Heart right ventricle (tissue), 16 donors: Measurements from ENCODE around the gene PNRC2. TPM values are rescaled to one million over a fixed set of nuclear protein-coding genes. Genes with fewer than 3 reads are reported as not detected.

ENCODE experiments used
- ATAC-seq, 8 donors: fragments of 200-7000 bp; cut with Tn5 transposase; one replicate each; pipeline ENCODE4 v1.9.1; 2020; ENCODE audit warnings: mild to moderate bottlenecking in 8 of 8, moderate library complexity in 8 of 8, moderate number of reproducible peaks in 1 of 8
- DNase-seq, 2 donors: peaks; one replicate each; pipeline ENCODE4 v3.0.0-alpha.2; 2020
- H3K27ac ChIP-seq, 10 donors: fragments of 200-600 bp; sonication (generic) in 2 of 10; one replicate each; pipeline versions ENCODE4 v1.5.0 to v1.8.0; 2020 to 2022; ENCODE audit warnings: mild to moderate bottlenecking in 3 of 10
- H3K27me3 ChIP-seq, 7 donors: fragments of 200-600 bp; one replicate each; pipeline ENCODE4 v1.8.0; 2021 to 2022; ENCODE audit warnings: mild to moderate bottlenecking in 2 of 7
- H3K36me3 ChIP-seq, 9 donors: fragments of 200-600 bp; sonication (generic) in 1 of 9; one replicate each; pipeline versions ENCODE4 v1.5.0 to v1.8.0; 2020 to 2022; ENCODE audit warnings: mild to moderate bottlenecking in 2 of 9
- H3K4me1 ChIP-seq, 9 donors: fragments of 200-600 bp; sonication (generic) in 1 of 9; one replicate each; pipeline versions ENCODE4 v1.5.0 to v1.8.0; 2020 to 2022; ENCODE audit warnings: mild to moderate bottlenecking in 4 of 9
- H3K4me3 ChIP-seq, 10 donors: fragments of 200-600 bp; sonication (generic) in 2 of 10; one replicate each; pipeline versions ENCODE4 v1.5.0 to v1.8.0; 2020 to 2022; ENCODE audit warnings: mild to moderate bottlenecking in 7 of 10, moderate library complexity in 2 of 10
- H3K9me3 ChIP-seq, 11 donors: fragments of 200-600 bp in 10 of 11; sonication (generic) in 2 of 11; one replicate each; pipeline versions ENCODE4 v1.5.0 to v1.8.0; 2013 to 2022; ENCODE audit warnings: mild to moderate bottlenecking in 2 of 11, control low read depth in 1 of 11, moderate library complexity in 1 of 11
- WGBS, 2 donors: extraction: QIAGEN DNeasy Blood & Tissue Kit; methylation state at CpG; one replicate each; pipeline ENCODE4 v1.1.7; 2013; ENCODE audit warnings: inconsistent platforms in 1 of 2; 5-methylcytosine and 5-hydroxymethylcytosine counted together
- intact Hi-C, 10 donors: fragments of 100-400 bp; cut with DNase I; formaldehyde crosslinking; loops; one replicate each; pipeline versions ENCODE4 v1.11.1 to v1.14.2; 2022
- polyA plus RNA-seq, 2 donors: library from polyadenylated mRNA; stranded (reverse); fragments of 200-250 nt; gene quantifications; one replicate each; pipeline ENCODE4 v1.2.3, GENCODE V29; 2013
- total RNA-seq, 10 donors: library from RNA; stranded (reverse); fragmentation: NEBNext Ultra II Directional in 3 of 10; extraction: Animal tissue kit (Norgen Biotek cat#: 25700) in 3 of 10; gene quantifications; one replicate each; pipeline versions ENCODE4 v1.2.1 to v1.2.4, GENCODE V29; 2021 to 2023
- TF ChIP-seq, protein P1 (sequence below), 9 donors: fragments of 200-600 bp; sonication (generic) in 2 of 9; IDR thresholded peaks; one replicate each; pipeline versions ENCODE4 v1.5.0 to v1.8.0; 2021 to 2022; ENCODE audit warnings: antibody characterized with exemption in 9 of 9, mild to moderate bottlenecking in 5 of 9, moderate library complexity in 1 of 9
- donor health status: Arrhythmogenic right ventricular cardiomyopathy.
- donor health status: ischemic (EF 13 %, LVEDD 7.1; RV severe dilation, severe dysfunction).
- donor health status: healthy with polysubstance abuse.
- donor health status: DM: no; HTN: yes; CAD: no.
- donor health status: DM: no; HTN: no; CAD: no.
- donor health status: ischemic (EF 25% LVEDD 6.9; RV normal size, moderate dysfunction).
- donor health status: ischemic (EF 25% LVEDD 5.7; RV mildly dilated, moderate dysfunction).
- donor health status: healthy.
- donor health status: DM: yes; HTN: yes; CAD: no.
- donor health status: Ischemic cardiomyopathy.
- donor health status: ischemic (EF 35%, LVEDD 5.7; RV mildly dilated, moderate dysfunction).
- donor health status: nonischemic (EF 11% LVEDD 7.7; RV severe dilation, severe dysfunction).
- donor health status: DM: yes; HTN: yes; CAD: no.
- donor health status: PGD.
- donor health status: ischemic (EF 29% LVEDD 5.4; RV normal size, mild dysfunction).
- donor health status: nonischemic (EF 23%, LVEDD 6.1; RV moderate dilation, normal function).

PNRC2 gene
- total and polyA plus RNA-seq, 12 donors: 58.4 to 129 (median 83.2) TPM

DNA sequence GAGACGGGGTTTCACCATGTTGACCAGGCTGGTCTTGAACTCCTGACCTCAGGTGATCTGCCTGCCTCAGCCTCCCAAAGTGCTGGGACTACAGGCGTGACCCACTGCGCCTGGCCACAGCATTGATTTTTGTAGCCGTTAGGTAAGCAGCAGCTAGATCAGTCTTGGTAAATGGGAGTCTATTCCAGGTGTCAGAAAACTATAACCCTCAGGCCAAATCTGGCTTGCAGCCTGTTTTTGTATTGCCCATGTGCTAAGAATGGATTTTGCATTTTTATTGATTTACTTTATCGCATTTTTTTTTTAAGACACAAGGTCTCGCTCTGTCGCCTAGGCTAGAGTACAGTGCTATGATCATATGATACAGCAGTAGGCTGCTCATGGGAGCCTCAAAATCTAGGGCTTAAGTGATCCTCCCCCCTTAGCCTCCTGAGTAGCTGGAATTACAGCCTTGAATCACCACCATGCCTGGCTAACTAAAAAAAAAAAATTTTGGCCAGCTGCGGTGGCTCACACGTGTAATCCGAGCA is 37.1 kb downstream of the PNRC2 start:
- no peak overlapping the region for H3K27ac ChIP-seq
- TF ChIP-seq, protein P1, sequence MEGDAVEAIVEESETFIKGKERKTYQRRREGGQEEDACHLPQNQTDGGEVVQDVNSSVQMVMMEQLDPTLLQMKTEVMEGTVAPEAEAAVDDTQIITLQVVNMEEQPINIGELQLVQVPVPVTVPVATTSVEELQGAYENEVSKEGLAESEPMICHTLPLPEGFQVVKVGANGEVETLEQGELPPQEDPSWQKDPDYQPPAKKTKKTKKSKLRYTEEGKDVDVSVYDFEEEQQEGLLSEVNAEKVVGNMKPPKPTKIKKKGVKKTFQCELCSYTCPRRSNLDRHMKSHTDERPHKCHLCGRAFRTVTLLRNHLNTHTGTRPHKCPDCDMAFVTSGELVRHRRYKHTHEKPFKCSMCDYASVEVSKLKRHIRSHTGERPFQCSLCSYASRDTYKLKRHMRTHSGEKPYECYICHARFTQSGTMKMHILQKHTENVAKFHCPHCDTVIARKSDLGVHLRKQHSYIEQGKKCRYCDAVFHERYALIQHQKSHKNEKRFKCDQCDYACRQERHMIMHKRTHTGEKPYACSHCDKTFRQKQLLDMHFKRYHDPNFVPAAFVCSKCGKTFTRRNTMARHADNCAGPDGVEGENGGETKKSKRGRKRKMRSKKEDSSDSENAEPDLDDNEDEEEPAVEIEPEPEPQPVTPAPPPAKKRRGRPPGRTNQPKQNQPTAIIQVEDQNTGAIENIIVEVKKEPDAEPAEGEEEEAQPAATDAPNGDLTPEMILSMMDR (IDR thresholded peaks at IDR 0.05): no peak
- no peak for DNase-seq

DNA sequence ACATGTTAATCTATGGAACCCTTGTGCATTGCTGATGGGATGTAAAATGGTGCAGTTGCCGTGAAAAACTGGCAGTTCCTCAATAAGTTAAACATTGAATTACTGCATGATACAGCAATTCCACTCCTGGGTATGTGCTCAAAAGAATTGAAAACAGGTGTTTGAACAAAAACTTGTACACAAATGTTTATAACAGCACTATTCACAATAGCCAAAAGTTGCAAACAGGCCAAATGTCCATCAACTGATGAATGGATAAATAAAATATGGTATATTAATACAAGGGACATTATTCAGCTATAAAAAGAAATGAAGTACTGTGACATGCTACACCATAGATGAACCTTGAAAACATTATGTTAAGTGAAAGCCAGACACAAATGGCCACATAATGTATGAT is 38.2 kb downstream of the PNRC2 start:
- Histone ChIP-seq H3K4me3 (no peak overlapping the region), H3K36me3 (no peaks in the 10 kb centered on the region), H3K4me1 (no peaks in the 10 kb centered on the region), H3K27me3 (no peaks in the 10 kb centered on the region), H3K27ac (no peak overlapping the region), H3K9me3 (no peaks in the 10 kb centered on the region)
- DNase-seq (no peak), ATAC-seq (no peak)
- intact Hi-C loops: no loop called here
- TF ChIP-seq, protein P1 (IDR thresholded peaks at IDR 0.05): no peak
- 63 to 90% methylated on average over 1 of the region's 1 CpG for WGBS, 2 donors

More for the DNA sequence above, 37.1 kb downstream of the PNRC2 start:
- WGBS, 2 donors: 94 to 96% methylated on average over 10 of the region's 10 CpGs
- Histone ChIP-seq H3K4me1 (no peaks in the 10 kb centered on the region), H3K36me3 (no peaks in the 10 kb centered on the region), H3K4me3 (no peak overlapping the region), H3K9me3 (no peaks in the 10 kb centered on the region), H3K27me3 (no peaks in the 10 kb centered on the region)
- intact Hi-C loops: no loop called here
- ATAC-seq: no peak

DNA sequence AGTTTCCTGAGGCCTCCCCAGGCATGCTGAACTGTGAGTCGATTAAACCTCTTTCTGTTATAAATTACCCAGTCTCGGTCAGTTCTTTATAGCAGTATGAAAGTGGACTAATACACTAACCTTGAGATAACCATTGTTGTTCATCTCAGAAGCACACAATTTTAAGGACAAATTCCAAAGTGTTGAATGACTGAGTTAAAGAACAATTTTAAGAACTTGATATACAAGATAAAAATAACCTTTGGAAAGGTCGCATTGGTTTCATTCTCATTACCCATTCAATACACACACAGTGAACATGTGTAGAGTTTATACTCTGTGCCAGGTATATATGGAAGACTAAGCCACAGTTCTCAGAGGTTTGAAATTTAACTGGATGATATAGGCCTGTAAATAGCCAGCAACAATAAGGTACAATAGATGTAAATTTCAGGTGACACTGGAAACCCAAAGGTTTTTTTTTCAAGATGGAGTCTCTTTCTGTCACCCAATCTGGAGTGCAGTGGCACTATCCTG is 39.6 kb downstream of the PNRC2 start:
- H3K27ac ChIP-seq: no peak overlapping the region
- DNase-seq (no peak), ATAC-seq (no peak)
- intact Hi-C loops: no loop called here
- no peak overlapping the region for H3K4me3 ChIP-seq
- TF ChIP-seq, protein P1 (IDR thresholded peaks at IDR 0.05): no peak
- no peaks in the 10 kb centered on the region for H3K4me1 ChIP-seq
- no peaks in the 10 kb centered on the region for H3K36me3 ChIP-seq
- WGBS, 2 donors: 67 to 71% methylated on average over 3 of the region's 3 CpGs
- H3K9me3 ChIP-seq: no peaks in the 10 kb centered on the region
- no peaks in the 10 kb centered on the region for H3K27me3 ChIP-seq

DNA sequence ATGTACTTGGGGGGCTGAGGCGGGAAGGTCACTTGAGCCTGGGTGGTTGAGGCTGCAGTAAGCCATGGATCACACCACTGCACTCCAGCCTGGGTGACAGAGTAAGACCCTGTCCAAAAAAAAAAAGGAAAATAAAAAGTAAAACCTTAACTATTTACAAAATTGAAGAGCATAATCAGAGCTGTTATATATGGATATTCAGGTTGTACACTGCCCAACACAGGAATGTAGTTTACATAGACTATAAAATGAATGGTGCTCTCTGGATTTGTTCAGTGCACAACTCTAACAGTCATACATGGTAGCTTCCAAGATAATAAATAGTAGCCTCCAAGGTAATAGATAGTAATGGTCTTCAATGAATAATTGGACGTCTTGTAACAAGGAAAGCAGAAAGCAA is 43.1 kb downstream of the PNRC2 start:
- DNase-seq (no peak), ATAC-seq (no peak)
- intact Hi-C loops: no loop called here
- peaks cover 0 to 5% (median 1%) of the 10 kb centered on the region in 9 donors for H3K4me1 ChIP-seq
- TF ChIP-seq, protein P1 (IDR thresholded peaks at IDR 0.05): no peak
- H3K9me3 ChIP-seq: peaks cover 0 to 10% (median 0%) of the 10 kb centered on the region in 11 donors
- no peaks in the 10 kb centered on the region for H3K36me3 ChIP-seq
- H3K27me3 ChIP-seq: no peaks in the 10 kb centered on the region
- WGBS, 2 donors: 82 to 87% methylated on average over 2 of the region's 2 CpGs
- no peak overlapping the region for H3K4me3 ChIP-seq
- H3K27ac ChIP-seq: no peak overlapping the region
